CD8-positive, alpha-beta memory T cell (primary cell): ENCODE results near the gene MAPT. TPM values are rescaled to one million over a fixed set of nuclear protein-coding genes. Genes with fewer than 3 reads are reported as not detected.

Experiments
- CTCF ChIA-PET: fragments of 350-600 bp; sonication (Branson Sonifier 250); formaldehyde crosslinking; loops from one replicate; lab custom pipeline; 2021; ENCODE audit warnings: antibody characterized with exemption; lab: Charles Lee
- POLR2A ChIA-PET: fragments of 350-600 bp; sonication (Branson Sonifier 250); formaldehyde crosslinking; loops from one replicate; lab custom pipeline; 2021; ENCODE audit warnings: antibody characterized with exemption; lab: Charles Lee
- DNase-seq, 5 donors: peaks; one replicate each; pipeline versions ENCODE4 v3.0.0 to v3.0.0-alpha.2; 2020 to 2022; ENCODE audit warnings: mixed read lengths in 1 of 5
- H3K27ac ChIP-seq: one replicate; pipeline ENCODE4 v1.7.0; 2013; ENCODE audit warnings: low read depth, mild to moderate bottlenecking, low read length, moderate library complexity
- H3K27me3 ChIP-seq: 2 replicates; pipeline ENCODE4 v1.7.0; 2013; ENCODE audit warnings: low read length, mild to moderate bottlenecking; ENCODE audit not compliant: insufficient read depth, poor library complexity, severe bottlenecking
- H3K36me3 ChIP-seq: 2 replicates; pipeline ENCODE4 v1.7.0; 2013; ENCODE audit warnings: mild to moderate bottlenecking, low read length, moderate library complexity; ENCODE audit not compliant: insufficient read depth
- H3K4me1 ChIP-seq: 2 replicates; pipeline ENCODE4 v1.7.0; 2013; ENCODE audit warnings: mild to moderate bottlenecking, low read length, moderate library complexity; ENCODE audit not compliant: insufficient read depth
- H3K4me3 ChIP-seq: 2 replicates; pipeline ENCODE4 v1.7.0; 2013; ENCODE audit warnings: mild to moderate bottlenecking, low read length
- H3K9me3 ChIP-seq: 2 replicates; pipeline ENCODE4 v1.7.0; 2013; ENCODE audit warnings: mild to moderate bottlenecking, low read length
- H3K27ac Mint-ChIP-seq, 8 donors: one replicate each; pipeline ENCODE4 v1.8.0; 2020 to 2021; ENCODE audit warnings: mixed read lengths in 8 of 8, mild to moderate bottlenecking in 6 of 8, inconsistent platforms in 3 of 8, moderate library complexity in 3 of 8
- H3K27me3 Mint-ChIP-seq, 2 donors: one replicate each; pipeline ENCODE4 v1.8.0; 2020 to 2021; ENCODE audit warnings: mixed read lengths in 2 of 2, mild to moderate bottlenecking in 1 of 2, moderate library complexity in 1 of 2
- H3K36me3 Mint-ChIP-seq, 3 donors: one replicate each; pipeline ENCODE4 v1.8.0; 2020 to 2021; ENCODE audit warnings: mixed read lengths in 3 of 3, inconsistent platforms in 1 of 3, mild to moderate bottlenecking in 1 of 3
- H3K4me1 Mint-ChIP-seq, 3 donors: one replicate each; pipeline ENCODE4 v1.8.0; 2020 to 2021; ENCODE audit warnings: mixed read lengths in 3 of 3, inconsistent platforms in 1 of 3, mild to moderate bottlenecking in 1 of 3
- H3K4me3 Mint-ChIP-seq, 7 donors: one replicate each; pipeline ENCODE4 v1.8.0; 2020 to 2021; ENCODE audit warnings: mixed read lengths in 7 of 7, mild to moderate bottlenecking in 6 of 7, moderate library complexity in 4 of 7, inconsistent platforms in 2 of 7
- H3K9me3 Mint-ChIP-seq, 5 donors: one replicate each; pipeline ENCODE4 v1.8.0; 2020 to 2022; ENCODE audit warnings: mixed read lengths in 5 of 5, mild to moderate bottlenecking in 3 of 5, moderate library complexity in 2 of 5, inconsistent platforms in 1 of 5
- polyA plus RNA-seq: library from polyadenylated mRNA; unstranded; fragments of 300-500 nt; fragmentation: Illumina TruSeq; gene quantifications from one replicate; pipeline ENCODE4 v1.2.3, GENCODE V29; 2021
- total RNA-seq, 2 experiments: library from RNA; stranded (reverse); gene quantifications; one replicate each; pipeline ENCODE4 v1.2.3, GENCODE V29; 2021

The MAPT gene
- total and polyA plus RNA-seq, 3 experiments from 2014 or later, result 0.36 to 0.42 (median 0.42) TPM

DNA sequence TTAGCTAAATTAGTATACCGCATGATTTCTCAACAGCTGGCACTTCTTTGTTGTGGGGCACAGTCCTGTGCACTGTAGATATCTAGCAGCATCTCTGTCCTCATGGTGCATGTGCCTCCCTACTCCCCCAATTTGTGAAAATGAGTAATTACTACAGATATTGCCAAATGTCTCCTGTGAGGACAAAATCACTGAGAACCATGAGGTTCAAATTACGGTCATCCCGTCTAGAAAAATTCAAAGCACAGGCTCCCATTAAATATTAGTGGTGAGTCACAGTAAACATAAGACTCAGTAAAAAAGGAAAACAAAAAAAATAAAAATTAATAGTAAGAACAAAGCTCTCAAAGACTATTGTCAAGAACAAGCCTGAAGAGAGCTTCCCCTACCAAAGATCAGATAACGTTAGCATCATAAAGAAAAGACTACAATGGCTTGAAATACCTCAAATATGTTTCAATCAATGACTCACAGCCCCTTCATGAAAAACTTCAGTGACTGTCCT is 162.5 kb downstream of the MAPT start:
- H3K27ac Mint-ChIP-seq, result peak overlapping the region in 7 of 8 donors; percentile 0 to 81 (median 57)
- H3K36me3 ChIP-seq, result no peaks in the 10 kb centered on the region

DNA sequence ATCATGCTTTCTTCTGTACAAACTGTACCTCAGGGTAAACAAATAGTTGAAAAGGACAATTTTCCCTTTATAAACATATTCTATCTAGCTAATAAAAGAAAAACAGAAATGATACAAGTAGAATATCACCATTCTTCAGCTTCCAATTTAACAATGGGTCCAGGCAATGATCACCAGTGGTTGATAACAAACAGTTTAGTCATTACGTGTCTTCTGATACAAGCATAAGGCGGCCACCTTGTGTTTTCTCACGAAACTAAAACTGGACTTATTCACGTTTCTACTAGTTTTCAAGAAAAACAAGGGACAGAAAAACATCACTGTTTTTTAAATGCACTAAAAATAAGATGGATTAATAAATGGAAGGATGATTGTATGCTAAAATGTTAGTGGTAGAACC is 163.0 kb downstream of the MAPT start:
- no peaks in the 10 kb centered on the region for H3K9me3 ChIP-seq
- no peaks in the 10 kb centered on the region for H3K27me3 Mint-ChIP-seq
- ChIA-PET POLR2A (interaction anchor here (1.0 kb wide), 1 partner anchor 136 kb away, joined by 4 read pairs; the partner anchor contains the start of gene KANSL1), CTCF (interaction anchor here (1.1 to 2.2 kb wide), 7 partner anchors 12 to 153 kb away, joined by 3 to 7 read pairs (median 3); partner anchors contain the start of gene KANSL1)
- H3K9me3 Mint-ChIP-seq, result no peaks in the 10 kb centered on the region
- peaks cover 4 to 63% (median 6%) of the 10 kb centered on the region in 3 donors for H3K36me3 Mint-ChIP-seq
- H3K4me1 Mint-ChIP-seq, result peaks cover 33 to 59% (median 51%) of the 10 kb centered on the region in 3 donors
- peak overlapping the region in 5 of 8 donors; percentile 3 to 59 (median 32) for H3K27ac Mint-ChIP-seq
- DNase-seq, result no peak
- H3K4me3 ChIP-seq, result no peak overlapping the region
- H3K4me1 ChIP-seq, result no peaks in the 10 kb centered on the region
- H3K27me3 ChIP-seq, result no peaks in the 10 kb centered on the region
- H3K36me3 ChIP-seq, result no peaks in the 10 kb centered on the region
- no peak overlapping the region for H3K27ac ChIP-seq
- H3K4me3 Mint-ChIP-seq, result no peak overlapping the region

More for the DNA sequence above, 162.5 kb downstream of the MAPT start:
- Mint-ChIP-seq H3K36me3 (peaks cover 4 to 64% (median 5%) of the 10 kb centered on the region in 3 donors), H3K4me1 (peaks cover 38 to 61% (median 52%) of the 10 kb centered on the region in 3 donors), H3K27me3 (no peaks in the 10 kb centered on the region), H3K9me3 (no peaks in the 10 kb centered on the region), H3K4me3 (peak overlapping the region in 1 of 7 donors; percentile 6)
- H3K27me3 ChIP-seq, result no peaks in the 10 kb centered on the region
- no peak overlapping the region for H3K4me3 ChIP-seq
- no peaks in the 10 kb centered on the region for H3K9me3 ChIP-seq
- no peak overlapping the region for H3K27ac ChIP-seq
- no peak for DNase-seq
- no peaks in the 10 kb centered on the region for H3K4me1 ChIP-seq
- ChIA-PET CTCF (interaction anchor here (1.1 to 2.2 kb wide), 6 partner anchors 11 to 153 kb away, joined by 3 to 7 read pairs (median 4); partner anchors contain the start of gene KANSL1), POLR2A (no interaction called here)

DNA sequence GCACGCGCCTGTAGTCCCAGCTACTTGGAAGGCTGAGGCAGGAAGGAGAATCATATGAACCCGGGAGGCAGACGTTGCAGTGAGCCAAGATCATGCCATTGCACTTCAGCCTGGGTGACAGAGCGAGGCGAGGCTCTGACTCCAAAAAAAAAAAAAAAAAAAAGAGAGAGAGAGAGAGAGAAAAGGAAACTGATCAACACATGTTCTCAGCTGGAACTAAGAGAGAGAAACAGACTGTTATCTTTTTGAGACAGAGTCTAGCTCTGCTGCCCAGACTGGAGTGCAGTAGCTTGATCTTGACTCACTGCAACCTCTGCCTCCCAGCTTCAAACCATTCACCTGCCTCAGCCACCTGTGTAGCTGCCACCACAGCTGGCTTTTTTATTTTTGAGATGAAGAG is 165.1 kb downstream of the MAPT start:
- no peak overlapping the region for H3K27ac ChIP-seq
- Mint-ChIP-seq H3K9me3 (no peaks in the 10 kb centered on the region), H3K27ac (peak overlapping the region in 3 of 8 donors; percentile 50 to 92 (median 75)), H3K4me1 (peaks cover 28 to 57% (median 43%) of the 10 kb centered on the region in 3 donors), H3K27me3 (no peaks in the 10 kb centered on the region), H3K4me3 (peak overlapping the region in 1 of 7 donors; percentile 65), H3K36me3 (peaks cover under 1 to 69% (median 5%) of the 10 kb centered on the region in 3 donors)
- H3K4me1 ChIP-seq, result no peaks in the 10 kb centered on the region
- H3K4me3 ChIP-seq, result no peak overlapping the region
- no peak for DNase-seq
- no peaks in the 10 kb centered on the region for H3K9me3 ChIP-seq
- POLR2A ChIA-PET, result interaction anchor here (0.6 kb wide), 2 partner anchors 96 to 111 kb away, joined by 6 read pairs; no protein-coding TSS in a partner anchor
- H3K36me3 ChIP-seq, result peaks cover 6% of the 10 kb centered on the region
- no peaks in the 10 kb centered on the region for H3K27me3 ChIP-seq
- CTCF ChIA-PET, result interaction anchor here (1.1 to 2.7 kb wide), 5 partner anchors 8 to 153 kb away, joined by 3 to 14 read pairs (median 4); no protein-coding TSS in a partner anchor

DNA sequence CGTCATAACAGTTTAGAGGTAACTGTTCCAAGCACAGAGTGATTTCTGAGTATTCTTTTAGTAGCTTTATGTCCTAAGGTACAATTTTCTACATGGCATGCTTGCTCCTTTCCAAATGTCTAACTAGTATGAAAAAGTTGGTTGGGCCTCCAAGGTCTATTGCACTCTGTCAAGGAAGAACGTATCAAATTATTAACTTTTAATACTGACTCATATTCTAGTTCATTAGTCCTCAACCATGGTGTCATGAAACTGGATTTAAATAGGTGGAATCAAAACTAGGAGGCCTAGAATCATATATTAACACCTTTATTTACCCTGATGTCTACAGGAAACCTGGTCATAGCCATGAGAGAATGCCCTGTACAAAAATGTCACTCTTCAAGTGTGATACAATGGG is 166.1 kb downstream of the MAPT start:
- POLR2A ChIA-PET, result no interaction called here
- Histone ChIP-seq H3K4me3 (no peak overlapping the region), H3K36me3 (peaks cover 12% of the 10 kb centered on the region), H3K9me3 (no peaks in the 10 kb centered on the region), H3K27ac (no peak overlapping the region), H3K27me3 (no peaks in the 10 kb centered on the region), H3K4me1 (no peaks in the 10 kb centered on the region)
- H3K4me3 Mint-ChIP-seq, result no peak overlapping the region
- DNase-seq, result no peak
- no peaks in the 10 kb centered on the region for H3K9me3 Mint-ChIP-seq
- CTCF ChIA-PET, result interaction anchor here (2.7 kb wide), 1 partner anchor 152 kb away, joined by 14 read pairs; no protein-coding TSS in a partner anchor
- peak overlapping the region in 1 of 8 donors; percentile 20 for H3K27ac Mint-ChIP-seq
- H3K36me3 Mint-ChIP-seq, result peaks cover 0 to 74% (median 4%) of the 10 kb centered on the region in 3 donors
- no peaks in the 10 kb centered on the region for H3K27me3 Mint-ChIP-seq
- H3K4me1 Mint-ChIP-seq, result peaks cover 27 to 57% (median 43%) of the 10 kb centered on the region in 3 donors

DNA sequence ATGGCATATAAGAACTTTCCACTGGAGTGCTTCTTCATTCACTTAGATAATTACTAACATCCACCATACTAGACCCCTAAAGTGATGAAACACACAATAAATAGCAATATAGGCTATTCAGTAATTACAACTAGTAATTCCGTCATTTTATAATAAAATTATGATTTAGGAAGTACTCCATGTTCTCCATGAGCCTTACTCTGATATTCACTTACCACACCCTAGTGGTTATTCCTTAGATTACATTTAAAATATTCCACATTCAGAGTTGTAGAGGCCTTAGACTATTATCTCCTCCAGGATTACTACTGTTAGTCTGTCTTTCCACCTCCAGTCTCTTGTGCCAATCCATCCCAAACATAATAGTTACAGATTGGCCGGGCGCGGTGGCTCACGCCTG is 167.1 kb downstream of the MAPT start:
- Histone ChIP-seq H3K27ac (no peak overlapping the region), H3K9me3 (no peaks in the 10 kb centered on the region), H3K27me3 (no peaks in the 10 kb centered on the region), H3K4me1 (no peaks in the 10 kb centered on the region), H3K4me3 (no peak overlapping the region), H3K36me3 (peaks cover 22% of the 10 kb centered on the region)
- no peak for DNase-seq
- Mint-ChIP-seq H3K9me3 (no peaks in the 10 kb centered on the region), H3K4me3 (no peak overlapping the region), H3K27ac (peak overlapping the region in 1 of 8 donors; percentile 11), H3K36me3 (peaks cover 0 to 80% (median 8%) of the 10 kb centered on the region in 3 donors), H3K4me1 (peaks cover 26 to 55% (median 46%) of the 10 kb centered on the region in 3 donors), H3K27me3 (no peaks in the 10 kb centered on the region)
- CTCF ChIA-PET, result interaction anchor here (1.2 kb wide), 1 partner anchor 19 kb away, joined by 4 read pairs; no protein-coding TSS in a partner anchor
- POLR2A ChIA-PET, result no interaction called here

DNA sequence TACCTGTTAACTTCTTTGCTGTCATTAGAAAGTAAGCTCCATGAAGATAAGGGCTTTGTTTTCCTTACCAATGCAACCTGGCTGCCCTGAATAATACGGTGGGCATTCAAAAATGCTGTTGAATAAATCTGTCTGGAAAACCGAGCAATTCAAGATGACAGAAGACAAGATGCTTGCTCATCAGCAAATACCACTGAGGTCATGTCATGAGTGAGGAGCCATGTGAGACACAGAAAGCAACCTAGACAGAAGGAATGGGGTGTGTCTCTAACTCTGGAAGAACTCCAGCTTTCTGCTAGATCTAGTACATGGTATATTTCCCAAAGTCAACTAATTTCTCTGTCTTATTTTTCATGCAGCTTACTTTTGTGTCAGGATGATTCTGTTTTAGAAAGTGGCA is 168.9 kb downstream of the MAPT start:
- Mint-ChIP-seq H3K9me3 (no peaks in the 10 kb centered on the region), H3K4me1 (peaks cover 17 to 48% (median 37%) of the 10 kb centered on the region in 3 donors), H3K4me3 (no peak overlapping the region), H3K27me3 (no peaks in the 10 kb centered on the region), H3K36me3 (peaks cover 0 to 82% (median 12%) of the 10 kb centered on the region in 3 donors), H3K27ac (peak overlapping the region in 2 of 8 donors; percentile 23 to 51)
- Histone ChIP-seq H3K9me3 (no peaks in the 10 kb centered on the region), H3K27me3 (no peaks in the 10 kb centered on the region), H3K36me3 (peaks cover 35% of the 10 kb centered on the region), H3K27ac (no peak overlapping the region), H3K4me3 (no peak overlapping the region), H3K4me1 (no peaks in the 10 kb centered on the region)
- ChIA-PET POLR2A (no interaction called here), CTCF (no interaction called here)
- no peak for DNase-seq

DNA sequence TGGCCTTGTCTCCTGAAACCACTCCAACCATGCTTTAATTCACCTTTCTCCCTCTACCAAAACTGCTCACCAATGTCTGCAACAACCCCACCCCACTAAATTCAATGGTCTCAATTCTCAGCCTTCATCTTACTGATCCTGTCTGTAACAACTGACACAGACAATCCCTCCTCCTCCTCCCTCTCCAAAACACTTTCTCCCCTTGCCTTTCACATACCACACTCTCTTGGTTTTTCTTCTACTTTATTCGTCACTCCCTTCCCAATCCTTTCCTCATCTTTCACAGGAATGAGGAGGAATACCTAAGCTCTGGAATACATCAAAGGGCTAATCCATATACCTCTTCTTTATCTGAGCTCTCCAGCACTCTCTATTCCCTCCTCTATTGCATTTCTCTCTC is 170.1 kb downstream of the MAPT start:
- Histone ChIP-seq H3K36me3 (peaks cover 35% of the 10 kb centered on the region), H3K4me1 (no peaks in the 10 kb centered on the region), H3K27me3 (no peaks in the 10 kb centered on the region), H3K9me3 (no peaks in the 10 kb centered on the region), H3K4me3 (no peak overlapping the region), H3K27ac (no peak overlapping the region)
- ChIA-PET CTCF (no interaction called here), POLR2A (interaction anchor here (0.6 kb wide), 1 partner anchor 9 kb away, joined by 5 read pairs; no protein-coding TSS in a partner anchor)
- H3K4me3 Mint-ChIP-seq, result no peak overlapping the region
- no peak for DNase-seq
- H3K36me3 Mint-ChIP-seq, result peaks cover 0 to 72% (median 12%) of the 10 kb centered on the region in 3 donors
- H3K27me3 Mint-ChIP-seq, result no peaks in the 10 kb centered on the region
- peak overlapping the region in 7 of 8 donors; percentile 0 to 73 (median 37) for H3K27ac Mint-ChIP-seq
- peaks cover 15 to 42% (median 31%) of the 10 kb centered on the region in 3 donors for H3K4me1 Mint-ChIP-seq
- H3K9me3 Mint-ChIP-seq, result no peaks in the 10 kb centered on the region

DNA sequence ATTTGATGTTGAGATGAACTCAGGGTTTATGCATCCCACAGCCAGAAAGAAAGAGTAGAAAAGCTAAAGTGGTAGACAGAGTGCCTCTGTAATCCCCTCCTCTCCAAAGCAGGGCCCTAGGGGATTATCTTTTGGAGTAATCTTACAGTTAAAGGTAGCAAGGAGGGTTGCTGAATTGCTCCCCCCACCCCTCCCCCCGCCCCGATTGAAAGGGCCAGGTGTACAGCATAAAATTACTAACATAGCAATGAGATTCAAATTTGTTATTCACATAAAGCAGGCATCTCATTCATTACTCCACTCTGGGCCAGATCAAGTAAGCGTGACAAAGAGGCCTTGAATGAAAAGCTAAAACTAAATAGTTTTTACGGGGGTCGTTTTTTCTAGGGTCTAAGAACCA is 177.4 kb downstream of the MAPT start:
- Mint-ChIP-seq H3K4me3 (no peak overlapping the region), H3K9me3 (no peaks in the 10 kb centered on the region), H3K27me3 (no peaks in the 10 kb centered on the region), H3K36me3 (peaks cover 0 to 36% (median 9%) of the 10 kb centered on the region in 3 donors), H3K27ac (peak overlapping the region in 4 of 8 donors; percentile 11 to 80 (median 36)), H3K4me1 (peaks cover 44 to 80% (median 53%) of the 10 kb centered on the region in 3 donors)
- Histone ChIP-seq H3K27me3 (no peaks in the 10 kb centered on the region), H3K9me3 (no peaks in the 10 kb centered on the region), H3K4me3 (no peak overlapping the region), H3K36me3 (peaks cover 13% of the 10 kb centered on the region), H3K4me1 (no peaks in the 10 kb centered on the region), H3K27ac (no peak overlapping the region)
- POLR2A ChIA-PET, result no interaction called here
- CTCF ChIA-PET, result interaction anchor here (1.0 kb wide), 2 partner anchors 19 to 70 kb away, joined by 3 read pairs; no protein-coding TSS in a partner anchor
- no peak for DNase-seq
